Naive thymus-derived CD8-positive, alpha-beta T cell (primary cell): ENCODE results near the gene DES. TPM values are rescaled to one million over a fixed set of nuclear protein-coding genes. Genes with fewer than 3 reads are reported as not detected.

ENCODE experiments used
- ATAC-seq, 2 donors: fragments of 150-1000 bp; cut with Tn5 transposase in 1 of 2; sonication (Bioruptor Pico), chemical (Tn5 transposase) in 1 of 2; 1 replicate in 1 of 2; 2 replicates in 1 of 2; pipeline ENCODE4 v1.10.0; 2021; ENCODE audit warnings: mild to moderate bottlenecking in 2 of 2, moderate library complexity in 2 of 2
- POLR2A ChIA-PET: fragments of 350-600 bp; sonication (Branson Sonifier 250); formaldehyde crosslinking; loops from one replicate; lab custom pipeline; 2021; ENCODE audit warnings: antibody characterized with exemption; lab: Charles Lee
- DNase-seq, 10 donors: peaks; one replicate each; pipeline versions ENCODE4 v3.0.0 to v3.0.0-alpha.2; 2020 to 2022
- H3K27ac Mint-ChIP-seq, 10 donors: one replicate each; pipeline ENCODE4 v1.8.0; 2020 to 2022; ENCODE audit warnings: mild to moderate bottlenecking in 10 of 10, mixed read lengths in 10 of 10, moderate library complexity in 4 of 10, inconsistent platforms in 1 of 10
- H3K27me3 Mint-ChIP-seq, 5 donors: one replicate each; pipeline ENCODE4 v1.8.0; 2021 to 2022; ENCODE audit warnings: mixed read lengths in 5 of 5
- H3K36me3 Mint-ChIP-seq, 3 donors: one replicate each; pipeline ENCODE4 v1.8.0; 2020 to 2022; ENCODE audit warnings: mixed read lengths in 3 of 3, mild to moderate bottlenecking in 2 of 3, inconsistent platforms in 1 of 3
- H3K4me1 Mint-ChIP-seq, 4 donors: one replicate each; pipeline ENCODE4 v1.8.0; 2021 to 2022; ENCODE audit warnings: mixed read lengths in 4 of 4
- H3K4me3 Mint-ChIP-seq, 10 donors: one replicate each; pipeline ENCODE4 v1.8.0; 2020 to 2022; ENCODE audit warnings: mild to moderate bottlenecking in 10 of 10, mixed read lengths in 10 of 10, moderate library complexity in 6 of 10, inconsistent platforms in 1 of 10
- H3K9me3 Mint-ChIP-seq, 9 donors: one replicate each; pipeline ENCODE4 v1.8.0; 2020 to 2022; ENCODE audit warnings: mixed read lengths in 9 of 9, mild to moderate bottlenecking in 3 of 9, inconsistent platforms in 1 of 9, moderate library complexity in 1 of 9
- polyA plus RNA-seq, 3 donors: library from polyadenylated mRNA; unstranded; fragments of 300-500 nt; fragmentation: Illumina TruSeq; gene quantifications; one replicate each; pipeline ENCODE4 v1.2.3, GENCODE V29; 2021
- total RNA-seq, 8 experiments: library from RNA in 2 of 8; stranded (reverse) in 2 of 8; gene quantifications; one replicate each; pipeline ENCODE4 v1.2.3 and lab custom pipeline; 2021 to 2026

The DES gene
- total and polyA plus RNA-seq, 5 experiments from 2014 or later: not detected

GRCh38 chr2:219475278-219475677 lies 57.1 kb downstream of the DES start:
- peak overlapping the region in 1 of 10 donors; percentile 34 for H3K27ac Mint-ChIP-seq
- H3K4me1 Mint-ChIP-seq: peaks cover 4 to 10% (median 5%) of the 10 kb centered on the region in 4 donors
- ATAC-seq (no peak), DNase-seq (no peak)
- H3K4me3 Mint-ChIP-seq: no peak overlapping the region
- no peaks in the 10 kb centered on the region for H3K9me3 Mint-ChIP-seq
- POLR2A ChIA-PET: no interaction called here
- peaks cover 0 to 5% (median under 1%) of the 10 kb centered on the region in 5 donors for H3K27me3 Mint-ChIP-seq
- H3K36me3 Mint-ChIP-seq: peaks cover 0 to 23% (median 2%) of the 10 kb centered on the region in 3 donors

- Mint-ChIP-seq H3K4me3 (no peak overlapping the region), H3K27ac (peak overlapping the region in 4 of 10 donors; percentile 31 to 59 (median 43)), H3K9me3 (no peaks in the 10 kb centered on the region), H3K36me3 (peaks cover 0 to 24% (median 6%) of the 10 kb centered on the region in 3 donors), H3K27me3 (peaks cover 0 to 7% (median 3%) of the 10 kb centered on the region in 5 donors), H3K4me1 (peaks cover 4 to 9% (median 5%) of the 10 kb centered on the region in 4 donors)
- peak; percentile 78 to 88 for ATAC-seq
- DNase-seq: peak; percentile 15 to 72 (median 46)
- POLR2A ChIA-PET: no interaction called here
Observed at GRCh38 chr2:219475697-219476651, 57.8 kb downstream of the DES start.

Other genes starting within 250 kb of the DES start
- 1 to 10 TPM; 2.7 to 3.3 TPM for gene SLC23A3, start 248.3 kb upstream of the DES start, total RNA-seq
- not detected for gene SLC23A3, start 248.3 kb upstream of the DES start, polyA plus RNA-seq
- gene CNPPD1, start 241.5 kb upstream of the DES start, total RNA-seq: 10 to 100 TPM; 59.1 to 64.1 TPM
- 10 to 100 TPM; 45.8 to 59.8 (median 50.4) TPM for gene CNPPD1, start 241.5 kb upstream of the DES start, polyA plus RNA-seq
- 100 to 1,000 TPM; 110 to 113 TPM for gene RETREG2, start 240.1 kb upstream of the DES start, total RNA-seq
- gene RETREG2, start 240.1 kb upstream of the DES start, polyA plus RNA-seq: 10 to 100 TPM; 52.0 to 64.3 (median 57.6) TPM
- gene ZFAND2B, start 211.6 kb upstream of the DES start, total RNA-seq: 10 to 100 TPM; 69.6 to 81.9 TPM
- gene ZFAND2B, start 211.6 kb upstream of the DES start, polyA plus RNA-seq: 10 to 100 TPM; 78.1 to 85.1 (median 78.1) TPM
- 10 to 100 TPM; 12.3 to 12.9 TPM for gene ABCB6, start 199.4 kb upstream of the DES start, total RNA-seq
- gene ABCB6, start 199.4 kb upstream of the DES start, polyA plus RNA-seq: 1 to 10 TPM; 1.6 to 4.9 (median 1.8) TPM
- gene ATG9A, start 188.7 kb upstream of the DES start, total RNA-seq: 10 to 100 TPM; 52.6 to 53.5 TPM
- 10 to 100 TPM; 17.7 to 27.9 (median 20.5) TPM for gene ATG9A, start 188.7 kb upstream of the DES start, polyA plus RNA-seq
- gene ANKZF1, start 188.6 kb upstream of the DES start, total RNA-seq: 100 to 1,000 TPM; 263 to 278 TPM
- gene ANKZF1, start 188.6 kb upstream of the DES start, polyA plus RNA-seq: 10 to 100 TPM; 23.8 to 46.2 (median 25.9) TPM
- 1 to 10 TPM; 1.8 to 2.7 TPM for gene GLB1L, start 172.9 kb upstream of the DES start, total RNA-seq
- 1 to 10 TPM in 2 of 3 donors, under 1 TPM in 1; 0.62 to 1.8 (median 1.7) TPM for gene GLB1L, start 172.9 kb upstream of the DES start, polyA plus RNA-seq
- 10 to 100 TPM; 22.4 to 22.6 TPM for gene STK16, start 172.9 kb upstream of the DES start, total RNA-seq
- 10 to 100 TPM; 21.6 to 25.8 (median 23.7) TPM for gene STK16, start 172.9 kb upstream of the DES start, polyA plus RNA-seq
- gene TUBA4B, start 165.1 kb upstream of the DES start, total RNA-seq: not detected
- gene TUBA4B, start 165.1 kb upstream of the DES start, polyA plus RNA-seq: not detected
- gene TUBA4A, start 164.5 kb upstream of the DES start, total RNA-seq: 100 to 1,000 TPM; 143 to 144 TPM
- gene TUBA4A, start 164.5 kb upstream of the DES start, polyA plus RNA-seq: 100 to 1,000 TPM; 107 to 275 (median 122) TPM
- gene DNAJB2, start 139.0 kb upstream of the DES start, total RNA-seq: 100 to 1,000 TPM; 102 to 105 TPM
- gene DNAJB2, start 139.0 kb upstream of the DES start, polyA plus RNA-seq: 1 to 10 TPM; 5.0 to 6.6 (median 5.9) TPM
- gene PTPRN, start 109.0 kb upstream of the DES start, total RNA-seq: not detected
- under 1 TPM in 2 of 3 donors, not detected in 1; 0.27 to 0.31 TPM for gene PTPRN, start 109.0 kb upstream of the DES start, polyA plus RNA-seq
- not detected for gene RESP18, start 85.6 kb upstream of the DES start, total RNA-seq
- not detected for gene RESP18, start 85.6 kb upstream of the DES start, polyA plus RNA-seq
- gene DNPEP, start 30.5 kb upstream of the DES start, total RNA-seq: 10 to 100 TPM; 81.9 to 89.1 TPM
- gene DNPEP, start 30.5 kb upstream of the DES start, polyA plus RNA-seq: 10 to 100 TPM; 51.2 to 62.6 (median 53.1) TPM
- 10 to 100 TPM; 20.3 to 22.5 TPM for gene SPEG, start 16.5 kb downstream of the DES start, total RNA-seq
- 1 to 10 TPM; 1.6 to 3.0 (median 2.7) TPM for gene SPEG, start 16.5 kb downstream of the DES start, polyA plus RNA-seq
- 10 to 100 TPM; 22.5 to 26.9 TPM for gene GMPPA, start 80.5 kb downstream of the DES start, total RNA-seq
- gene GMPPA, start 80.5 kb downstream of the DES start, polyA plus RNA-seq: 10 to 100 TPM; 12.1 to 22.0 (median 17.0) TPM
- under 1 TPM; 0.21 to 0.30 TPM for gene ASIC4, start 96.1 kb downstream of the DES start, total RNA-seq
- gene ASIC4, start 96.1 kb downstream of the DES start, polyA plus RNA-seq: not detected
- gene CHPF, start 125.4 kb downstream of the DES start, total RNA-seq: 1 to 10 TPM; 3.7 to 3.8 TPM
- 1 to 10 TPM; 3.8 to 4.2 (median 4.2) TPM for gene CHPF, start 125.4 kb downstream of the DES start, polyA plus RNA-seq
- gene TMEM198, start 125.7 kb downstream of the DES start, total RNA-seq: under 1 TPM; 0.36 to 0.49 TPM
- under 1 TPM in 1 of 3 donors, not detected in 2; 0.21 TPM for gene TMEM198, start 125.7 kb downstream of the DES start, polyA plus RNA-seq
- gene OBSL1, start 153.2 kb downstream of the DES start, total RNA-seq: 1 to 10 TPM in 1 of 2 experiments, under 1 TPM in 1; 0.96 to 1.1 TPM
- gene OBSL1, start 153.2 kb downstream of the DES start, polyA plus RNA-seq: not detected
- not detected for gene INHA, start 153.9 kb downstream of the DES start, total RNA-seq
- not detected for gene INHA, start 153.9 kb downstream of the DES start, polyA plus RNA-seq
- gene STK11IP, start 179.5 kb downstream of the DES start, total RNA-seq: 10 to 100 TPM; 42.7 to 50.2 TPM
- gene STK11IP, start 179.5 kb downstream of the DES start, polyA plus RNA-seq: 1 to 10 TPM; 5.4 to 9.3 (median 6.6) TPM
- under 1 TPM; 0.19 to 0.36 TPM for gene SLC4A3, start 209.3 kb downstream of the DES start, total RNA-seq
- not detected for gene SLC4A3, start 209.3 kb downstream of the DES start, polyA plus RNA-seq